Neutrophil (primary cell): ENCODE measurements around the gene VSNL1.

Experiments
- H3K27ac ChIP-seq: fragments of 200-600 bp; sonication (generic); 2 replicates; pipeline ENCODE4 v1.5.1; 2016; ENCODE audit warnings: mild to moderate bottlenecking, moderate library complexity
- H3K27me3 ChIP-seq: fragments of 200-600 bp; sonication (generic); 2 replicates; pipeline ENCODE4 v1.6.0; 2016; ENCODE audit warnings: mild to moderate bottlenecking
- H3K36me3 ChIP-seq: fragments of 200-600 bp; sonication (generic); 2 replicates; pipeline ENCODE4 v1.5.1; 2017
- H3K4me1 ChIP-seq, 2 experiments: fragments of 200-600 bp in 1 of 2; sonication (generic) in 1 of 2; 1 replicate in 1 of 2; 2 replicates in 1 of 2; pipeline versions ENCODE4 v1.5.1 to v1.6.1; 2013 to 2016; ENCODE audit warnings: low read depth in 1 of 2, low read length in 1 of 2, mild to moderate bottlenecking in 1 of 2, moderate library complexity in 1 of 2; ENCODE audit not compliant: control insufficient read depth in 1 of 2, insufficient read depth in 1 of 2
- H3K4me3 ChIP-seq, 2 experiments: fragments of 200-600 bp in 1 of 2; sonication (generic) in 1 of 2; 1 replicate in 1 of 2; 2 replicates in 1 of 2; pipeline ENCODE4 v1.5.1; 2013 to 2016; ENCODE audit warnings: low read depth in 1 of 2, low read length in 1 of 2, mild to moderate bottlenecking in 1 of 2, moderate library complexity in 1 of 2
- H3K9me3 ChIP-seq: fragments of 200-600 bp; sonication (generic); 2 replicates; pipeline ENCODE4 v1.5.1; 2016
- CTCF ChIP-seq: fragments of 200-600 bp; sonication (generic); IDR thresholded peaks from 2 replicates; pipeline ENCODE4 v1.5.1; 2016; ENCODE audit warnings: antibody characterized with exemption

The VSNL1 gene

GRCh38 chr2:17594533-17595401 is 54.3 kb downstream of the VSNL1 start:
- H3K36me3 ChIP-seq: no peaks in the 10 kb centered on the region
- H3K4me1 ChIP-seq: no peaks in the 10 kb centered on the region
- no peak overlapping the region for H3K4me3 ChIP-seq
- H3K27me3 ChIP-seq: no peaks in the 10 kb centered on the region
- no peaks in the 10 kb centered on the region for H3K9me3 ChIP-seq
- H3K27ac ChIP-seq: no peak overlapping the region
- TF ChIP-seq CTCF: no peak

GRCh38 chr2:17599617-17600016 is 59.1 kb downstream of the VSNL1 start:
- H3K27me3 ChIP-seq: no peaks in the 10 kb centered on the region
- no peak overlapping the region for H3K27ac ChIP-seq
- no peaks in the 10 kb centered on the region for H3K36me3 ChIP-seq
- TF ChIP-seq CTCF: no peak
- H3K4me1 ChIP-seq: no peaks in the 10 kb centered on the region
- H3K4me3 ChIP-seq: no peak overlapping the region
- no peaks in the 10 kb centered on the region for H3K9me3 ChIP-seq

GRCh38 chr2:17600556-17601204 is 60.2 kb downstream of the VSNL1 start:
- H3K27ac ChIP-seq: no peak overlapping the region
- H3K27me3 ChIP-seq: no peaks in the 10 kb centered on the region
- no peaks in the 10 kb centered on the region for H3K36me3 ChIP-seq
- no peaks in the 10 kb centered on the region for H3K4me1 ChIP-seq
- H3K4me3 ChIP-seq: no peak overlapping the region
- no peak for TF ChIP-seq CTCF
- H3K9me3 ChIP-seq: no peaks in the 10 kb centered on the region

- no peaks in the 10 kb centered on the region for H3K9me3 ChIP-seq
- no peak overlapping the region for H3K27ac ChIP-seq
- H3K4me1 ChIP-seq: no peaks in the 10 kb centered on the region
- H3K4me3 ChIP-seq: no peak overlapping the region
- no peaks in the 10 kb centered on the region for H3K36me3 ChIP-seq
- H3K27me3 ChIP-seq: no peaks in the 10 kb centered on the region
- no peak for TF ChIP-seq CTCF
Observed at GRCh38 chr2:17604050-17604449, 63.6 kb downstream of the VSNL1 start.

GRCh38 chr2:17605696-17606095 is 65.2 kb downstream of the VSNL1 start:
- Histone ChIP-seq H3K4me1 (no peaks in the 10 kb centered on the region), H3K27ac (no peak overlapping the region), H3K36me3 (no peaks in the 10 kb centered on the region), H3K4me3 (no peak overlapping the region), H3K9me3 (no peaks in the 10 kb centered on the region), H3K27me3 (no peaks in the 10 kb centered on the region)
- no peak for TF ChIP-seq CTCF
